ENCODE data around the gene AUTS2. TPM values are rescaled to one million over a fixed set of nuclear protein-coding genes. Genes with fewer than 3 reads are reported as not detected.

Gene AUTS2
- total and polyA plus RNA-seq, 10 of the 15 experiments (the other 5 are each of a cell fraction or from before 2014, with no cell fraction given) = 6.4 to 55.6 (median 21.6) TPM

DNA sequence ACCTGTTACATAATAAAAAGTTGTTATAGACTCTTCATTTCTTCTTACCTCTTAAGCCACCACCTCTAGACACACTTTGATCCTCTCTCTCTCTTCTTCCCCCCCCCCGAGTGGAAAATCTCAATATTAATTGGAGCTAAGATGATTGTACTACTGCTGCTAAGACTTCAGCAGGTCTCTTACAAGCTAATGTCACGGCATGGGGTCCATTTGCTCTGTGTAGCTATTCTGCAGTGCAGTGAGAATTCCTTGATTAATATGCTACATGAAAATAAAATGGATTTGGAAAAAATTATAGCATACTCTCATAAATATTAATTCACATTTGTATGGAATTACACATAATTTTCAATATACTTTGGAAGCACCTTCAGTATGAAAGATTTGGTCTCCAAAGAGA lies 297.2 kb downstream of the AUTS2 start:
- no TSS peak for BruUV-seq (replicated peaks)
- in situ Hi-C loops (cut with MboI) (no loop called here), intact Hi-C loops (cut with micrococcal nuclease; ENCODE audit: unreplicated experiment) (loop anchor here (2.0 to 10.0 kb wide), 2 partner anchors 91 to 269 kb away; no protein-coding TSS in a partner anchor)
- H3K4me3 ChIP-seq = no peak overlapping the region
- no peaks in the 10 kb centered on the region for H3K36me3 ChIP-seq (ENCODE audit: control insufficient read depth in 2 of 2, insufficient read depth in 2 of 2, low read length in 1 of 2)
- H3K27ac ChIP-seq (ENCODE audit: control insufficient read depth, insufficient read depth) = no peak overlapping the region
- TF ChIP-seq, protein P1, sequence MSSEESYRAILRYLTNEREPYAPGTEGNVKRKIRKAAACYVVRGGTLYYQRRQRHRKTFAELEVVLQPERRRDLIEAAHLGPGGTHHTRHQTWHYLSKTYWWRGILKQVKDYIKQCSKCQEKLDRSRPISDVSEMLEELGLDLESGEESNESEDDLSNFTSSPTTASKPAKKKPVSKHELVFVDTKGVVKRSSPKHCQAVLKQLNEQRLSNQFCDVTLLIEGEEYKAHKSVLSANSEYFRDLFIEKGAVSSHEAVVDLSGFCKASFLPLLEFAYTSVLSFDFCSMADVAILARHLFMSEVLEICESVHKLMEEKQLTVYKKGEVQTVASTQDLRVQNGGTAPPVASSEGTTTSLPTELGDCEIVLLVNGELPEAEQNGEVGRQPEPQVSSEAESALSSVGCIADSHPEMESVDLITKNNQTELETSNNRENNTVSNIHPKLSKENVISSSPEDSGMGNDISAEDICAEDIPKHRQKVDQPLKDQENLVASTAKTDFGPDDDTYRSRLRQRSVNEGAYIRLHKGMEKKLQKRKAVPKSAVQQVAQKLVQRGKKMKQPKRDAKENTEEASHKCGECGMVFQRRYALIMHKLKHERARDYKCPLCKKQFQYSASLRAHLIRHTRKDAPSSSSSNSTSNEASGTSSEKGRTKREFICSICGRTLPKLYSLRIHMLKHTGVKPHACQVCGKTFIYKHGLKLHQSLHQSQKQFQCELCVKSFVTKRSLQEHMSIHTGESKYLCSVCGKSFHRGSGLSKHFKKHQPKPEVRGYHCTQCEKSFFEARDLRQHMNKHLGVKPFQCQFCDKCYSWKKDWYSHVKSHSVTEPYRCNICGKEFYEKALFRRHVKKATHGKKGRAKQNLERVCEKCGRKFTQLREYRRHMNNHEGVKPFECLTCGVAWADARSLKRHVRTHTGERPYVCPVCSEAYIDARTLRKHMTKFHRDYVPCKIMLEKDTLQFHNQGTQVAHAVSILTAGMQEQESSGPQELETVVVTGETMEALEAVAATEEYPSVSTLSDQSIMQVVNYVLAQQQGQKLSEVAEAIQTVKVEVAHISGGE (CRISPR knock-in tag; IDR thresholded peaks at IDR 0.05) = no peak
- TF ChIP-seq ZNF274 (IDR thresholded peaks at IDR 0.05; ENCODE audit: insufficient read depth, insufficient read length) (no peak), MYB (IDR thresholded peaks at IDR 0.05; ENCODE audit: borderline replicate concordance, low read depth, low read length) (no peak), NFYB (IDR thresholded peaks at IDR 0.05; ENCODE audit: insufficient read depth, low read depth, low read length) (no peak), TAF1 (IDR thresholded peaks at IDR 0.05; ENCODE audit: borderline replicate concordance, low read depth, low read length) (no peak), YBX1 (IDR thresholded peaks at IDR 0.05) (no peak), CHD1 (IDR thresholded peaks at IDR 0.05; ENCODE audit: low read depth, low read length) (no peak), SP1 (IDR thresholded peaks at IDR 0.05; ENCODE audit: low read depth, low read length) (no peak), BCLAF1 (IDR thresholded peaks at IDR 0.05) (no peak), IRF3 (IDR thresholded peaks at IDR 0.05) (no peak), SMARCA5 (IDR thresholded peaks at IDR 0.05) (no peak), POLR2A (IDR thresholded peaks at IDR 0.05; ENCODE audit: low read depth, low read length) (no peak), NR2C1 (IDR thresholded peaks at IDR 0.05) (no peak), JUNB (IDR thresholded peaks at IDR 0.05) (no peak)
- TF ChIP-seq, protein P2, sequence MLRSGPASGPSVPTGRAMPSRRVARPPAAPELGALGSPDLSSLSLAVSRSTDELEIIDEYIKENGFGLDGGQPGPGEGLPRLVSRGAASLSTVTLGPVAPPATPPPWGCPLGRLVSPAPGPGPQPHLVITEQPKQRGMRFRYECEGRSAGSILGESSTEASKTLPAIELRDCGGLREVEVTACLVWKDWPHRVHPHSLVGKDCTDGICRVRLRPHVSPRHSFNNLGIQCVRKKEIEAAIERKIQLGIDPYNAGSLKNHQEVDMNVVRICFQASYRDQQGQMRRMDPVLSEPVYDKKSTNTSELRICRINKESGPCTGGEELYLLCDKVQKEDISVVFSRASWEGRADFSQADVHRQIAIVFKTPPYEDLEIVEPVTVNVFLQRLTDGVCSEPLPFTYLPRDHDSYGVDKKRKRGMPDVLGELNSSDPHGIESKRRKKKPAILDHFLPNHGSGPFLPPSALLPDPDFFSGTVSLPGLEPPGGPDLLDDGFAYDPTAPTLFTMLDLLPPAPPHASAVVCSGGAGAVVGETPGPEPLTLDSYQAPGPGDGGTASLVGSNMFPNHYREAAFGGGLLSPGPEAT (IDR thresholded peaks at IDR 0.05; ENCODE audit: low read depth) = no peak
- ChIA-PET CTCF (interaction anchor here (0.7 to 2.0 kb wide), 7 partner anchors 14 to 198 kb away, joined by 3 to 8 read pairs (median 4); no protein-coding TSS in a partner anchor), RAD21 (ENCODE audit: unreplicated experiment) (interaction anchor here (0.9 to 3.4 kb wide), 4 partner anchors 11 to 145 kb away, joined by 3 to 16 read pairs (median 4); no protein-coding TSS in a partner anchor), SMC1A (ENCODE audit: uncharacterized antibody, unreplicated experiment) (interaction anchor here (0.6 to 2.4 kb wide), 14 partner anchors 10 to 1309 kb away, joined by 3 to 13 read pairs (median 4); no protein-coding TSS in a partner anchor), POLR2A (interaction anchor here (0.6 kb wide), 2 partner anchors 219 to 1464 kb away, joined by 4 to 6 read pairs; no protein-coding TSS in a partner anchor)
- no peak overlapping the region for H3K9ac ChIP-seq (ENCODE audit: control insufficient read depth, insufficient read depth, low read length)
- no peak for DNase-seq (ENCODE audit: low read depth, low spot score)
- peaks cover 29% of the 10 kb centered on the region for H3K4me1 ChIP-seq (ENCODE audit: control insufficient read depth, insufficient read depth, low read length)
- no peak overlapping the region for H2AFZ ChIP-seq (ENCODE audit: control insufficient read depth, low read depth, low read length)
- no peaks in the 10 kb centered on the region for H4K20me1 ChIP-seq (ENCODE audit: control insufficient read depth, insufficient read depth)
- no peak for ATAC-seq
- FAIRE-seq = no peak
- H3K9me3 ChIP-seq (replicated peaks; ENCODE audit: control insufficient read depth, insufficient read depth, low read length) = no peaks in the 10 kb centered on the region; the same call in 1 of the 3 replicates
- H3K4me2 ChIP-seq (ENCODE audit: control insufficient read depth, insufficient read depth) = no peak overlapping the region
- H3K79me2 ChIP-seq (ENCODE audit: control insufficient read depth, insufficient read depth, low read length) = peaks cover 22% of the 10 kb centered on the region
- no peaks in the 10 kb centered on the region for H3K27me3 ChIP-seq (replicated peaks in 1 of 2; ENCODE audit: control insufficient read depth in 2 of 2, insufficient read depth in 2 of 2, low read length in 1 of 2)
- WGBS (ENCODE audit: insufficient coverage, insufficient replicate concordance, low lambda C conversion rate, missing lambda C conversion rate) = 23% methylated on average over 2 of the region's 2 CpGs

Measured in GM12878 (cell line).